Activated naive CD4-positive, alpha-beta T cell treated with anti-CD3 and anti-CD28 coated beads, Interleukin-2, amount 50 U/mL, for 16 hours (primary cell): ENCODE results near the gene DYRK2.

Experiments used
- DNase-seq: peaks from one replicate; pipeline ENCODE4 v3.0.0-alpha.2; 2020

DYRK2 gene

DNA sequence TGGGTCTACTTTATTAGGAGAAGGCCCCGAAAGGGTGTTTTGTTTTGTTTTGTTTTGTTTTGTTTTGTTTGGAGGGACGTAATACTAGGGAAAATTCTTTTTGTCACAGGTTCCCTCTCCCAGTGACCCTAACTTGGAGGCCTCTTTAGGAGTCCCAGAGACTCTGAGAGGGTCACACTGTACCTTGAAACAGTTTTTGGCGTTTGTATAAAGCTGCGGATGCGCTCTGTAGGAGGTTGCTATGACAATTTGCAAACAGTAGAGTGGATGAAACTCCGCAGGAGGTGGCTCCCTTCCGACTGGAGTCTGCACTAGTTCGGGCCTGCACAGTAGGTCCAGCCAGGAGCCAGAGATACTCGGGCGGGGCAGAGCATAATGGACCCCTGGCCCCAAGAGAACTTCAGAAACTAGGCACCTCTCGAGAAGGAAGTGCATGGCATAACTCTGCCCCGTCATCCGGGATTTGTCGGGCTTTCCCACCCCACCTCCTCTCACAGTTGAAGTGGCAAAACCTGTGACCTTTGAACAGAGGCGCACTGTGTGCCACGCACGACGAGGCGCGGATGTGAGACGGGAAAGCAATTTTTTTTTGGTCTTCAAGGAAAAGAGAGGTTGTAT, 1.3 kb upstream of the DYRK2 start:
- peak; percentile 19 for DNase-seq

DNA sequence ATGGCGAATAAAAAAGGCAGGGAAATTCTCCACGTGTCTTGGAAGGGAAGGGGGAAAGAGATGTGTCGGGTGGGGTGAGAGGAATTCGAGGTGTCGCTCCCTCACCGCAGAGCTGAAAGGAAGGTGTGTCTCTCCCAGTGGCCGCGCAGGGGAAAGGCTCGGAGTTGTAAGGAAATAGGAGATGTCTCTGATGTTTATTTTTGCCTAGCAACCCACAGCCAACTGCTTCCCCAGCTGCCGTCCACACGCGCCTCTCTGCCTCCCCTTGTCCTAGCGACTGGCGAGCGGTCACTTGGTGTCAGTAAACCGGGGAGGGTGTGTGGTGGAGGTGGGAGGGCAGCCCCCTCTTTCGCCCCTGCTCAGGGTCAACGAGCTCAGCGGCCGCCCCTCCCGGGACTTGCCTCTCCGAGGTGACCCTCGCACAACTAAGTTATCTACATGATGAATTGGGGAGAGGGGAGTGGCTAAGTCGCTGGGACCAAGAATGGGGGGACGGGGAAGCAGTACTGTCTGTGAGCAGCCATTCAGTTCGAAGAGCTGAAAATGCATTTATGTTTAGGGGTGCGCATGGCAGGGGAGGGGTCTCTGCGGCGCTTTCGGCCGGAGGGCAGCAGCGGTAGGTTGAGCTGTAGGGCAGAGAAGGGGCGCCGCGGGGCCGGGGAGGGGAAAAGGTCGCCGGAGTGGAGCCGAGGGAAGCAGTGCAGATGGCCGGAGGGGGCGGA, 585 bp upstream of the DYRK2 start:
- DNase-seq: peak; percentile 29

DNA sequence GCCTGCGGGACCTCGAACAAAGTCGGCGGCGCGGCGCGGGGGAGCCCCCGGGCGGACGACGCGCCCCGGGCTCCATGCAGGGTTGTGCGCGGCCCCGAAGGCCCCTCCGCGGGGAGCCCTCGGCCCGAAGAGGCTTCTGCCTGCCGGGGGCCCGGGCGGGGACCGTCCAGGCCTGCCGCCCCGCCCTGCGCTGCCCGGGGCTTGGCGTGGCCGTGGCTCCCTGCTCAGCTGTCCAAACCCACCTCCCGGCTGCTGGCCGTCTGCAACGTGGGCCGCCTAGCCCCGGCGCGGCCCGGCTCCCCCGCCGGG, 670 bp downstream of the DYRK2 start:
- no peak for DNase-seq

DNA sequence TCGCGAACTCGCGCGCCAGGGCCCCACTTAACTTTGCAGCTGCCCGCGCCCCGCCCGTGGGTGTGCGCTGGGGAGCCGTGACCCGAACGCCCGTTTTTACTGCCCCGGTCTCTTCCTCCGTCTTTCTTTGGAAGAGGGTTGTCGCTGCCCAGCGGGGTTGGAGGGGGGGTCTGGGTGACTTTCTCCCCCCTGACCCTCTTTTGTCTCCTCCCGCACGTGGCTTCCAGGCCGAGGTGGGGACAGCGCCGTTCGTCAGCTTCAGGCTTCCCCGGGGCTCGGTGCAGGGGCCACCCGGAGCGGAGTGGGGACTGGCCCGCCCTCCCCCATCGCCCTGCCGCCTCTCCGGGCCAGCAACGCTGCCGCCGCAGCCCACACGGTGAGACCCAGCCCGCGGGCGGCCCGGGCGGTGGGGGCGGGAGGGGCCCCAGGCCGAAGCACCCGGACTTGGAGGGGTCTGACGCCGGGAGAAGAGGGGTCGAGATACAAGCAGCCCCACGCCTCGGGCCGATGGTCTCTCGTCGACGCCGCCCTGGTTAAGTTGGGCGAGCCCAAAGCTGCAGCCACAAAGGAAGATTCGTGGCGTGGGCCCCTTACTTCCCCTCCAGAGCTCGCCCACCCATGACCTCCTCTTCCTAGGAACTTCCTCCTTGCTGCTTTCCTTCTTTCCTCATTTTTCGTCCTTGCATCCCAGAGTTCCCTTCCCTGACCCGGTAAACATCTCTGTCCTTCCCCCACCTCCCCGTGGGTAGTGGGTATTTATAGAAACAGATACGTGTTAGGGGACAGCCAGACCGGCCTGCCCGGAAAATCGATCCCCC, 1.2 kb downstream of the DYRK2 start:
- peak; percentile 49 for DNase-seq

DNA sequence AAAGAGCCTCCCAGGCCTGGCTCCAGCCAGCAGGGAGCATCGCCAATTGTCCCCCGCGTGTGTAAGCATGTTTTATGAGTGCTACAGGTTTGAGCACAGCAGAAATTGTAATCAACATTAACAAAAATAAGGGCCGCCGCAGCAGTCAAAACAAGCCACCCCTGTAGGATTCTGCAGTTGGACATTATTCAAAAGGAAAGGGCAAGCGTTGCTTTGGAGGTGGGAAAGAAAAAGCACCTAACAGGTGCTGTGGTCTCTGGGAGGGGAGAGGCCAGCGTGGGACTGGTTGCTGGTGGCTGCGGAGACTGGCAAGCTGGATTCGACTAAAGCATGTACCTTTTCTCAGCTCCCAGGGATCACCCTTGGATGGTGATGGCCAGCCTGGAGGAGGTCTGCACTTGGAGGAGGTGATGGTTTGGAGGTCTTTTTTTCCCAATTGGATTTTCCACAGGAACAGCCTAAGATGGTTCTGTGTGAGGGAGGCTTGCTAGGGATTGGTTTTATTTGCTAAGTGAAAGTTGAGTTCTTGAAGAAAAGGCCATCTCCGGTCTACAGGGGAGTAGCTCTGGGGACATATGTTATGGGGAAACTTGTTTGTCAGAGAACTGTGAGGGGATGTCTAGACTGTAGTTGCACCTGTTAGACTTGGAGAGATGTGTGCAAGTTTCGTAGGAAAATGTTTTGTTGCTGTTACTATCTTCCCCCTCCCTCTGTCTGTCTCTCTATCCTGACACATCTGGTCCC, 2.0 kb downstream of the DYRK2 start:
- peak; percentile 14 for DNase-seq

DNA sequence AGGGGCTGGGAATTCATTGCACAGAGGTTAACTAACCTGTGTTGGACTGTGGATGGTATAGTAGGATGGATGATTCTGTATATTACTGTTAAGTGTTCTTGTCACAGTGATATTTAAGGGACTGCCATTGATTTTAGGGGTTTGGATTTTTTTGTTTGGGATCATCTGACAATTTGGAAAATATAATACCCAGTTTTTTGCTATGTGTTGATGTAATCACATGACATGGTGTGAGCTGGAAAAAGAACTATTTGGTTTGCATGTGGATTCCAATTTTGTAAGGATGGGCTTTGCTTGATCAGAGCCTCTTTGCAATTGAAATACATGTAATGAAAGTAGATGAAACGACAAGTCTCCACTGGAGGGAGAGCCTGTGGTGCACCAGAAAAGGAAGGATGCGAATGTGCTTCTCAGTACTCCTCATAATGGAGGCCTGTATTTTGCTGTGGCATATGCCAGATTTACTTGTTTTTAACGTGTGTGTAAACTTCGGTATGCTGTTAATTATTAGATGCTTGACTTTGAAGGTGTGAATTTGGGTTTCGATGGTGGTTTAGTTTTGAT, 2.7 kb downstream of the DYRK2 start:
- peak; percentile 19 for DNase-seq

DNA sequence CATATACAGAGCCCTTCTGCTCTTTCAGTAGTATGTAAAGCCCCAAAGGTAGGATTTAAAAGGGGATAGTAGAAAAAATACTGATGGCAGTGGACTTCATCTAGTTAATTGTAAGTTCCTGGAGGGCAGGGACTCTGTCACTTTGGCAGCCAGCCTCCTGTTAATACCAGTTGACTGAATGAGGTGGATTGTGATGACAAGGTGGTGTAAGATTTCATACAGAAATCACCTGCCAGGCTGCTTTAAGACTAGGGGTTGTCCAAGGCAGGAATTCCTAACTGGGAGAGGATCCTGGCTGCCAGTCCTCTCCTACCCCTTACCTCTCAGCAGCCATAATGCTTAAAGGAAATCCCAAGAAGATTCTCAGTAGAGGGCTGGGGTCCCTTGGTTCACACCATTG, 7.3 kb downstream of the DYRK2 start:
- DNase-seq: no peak

DNA sequence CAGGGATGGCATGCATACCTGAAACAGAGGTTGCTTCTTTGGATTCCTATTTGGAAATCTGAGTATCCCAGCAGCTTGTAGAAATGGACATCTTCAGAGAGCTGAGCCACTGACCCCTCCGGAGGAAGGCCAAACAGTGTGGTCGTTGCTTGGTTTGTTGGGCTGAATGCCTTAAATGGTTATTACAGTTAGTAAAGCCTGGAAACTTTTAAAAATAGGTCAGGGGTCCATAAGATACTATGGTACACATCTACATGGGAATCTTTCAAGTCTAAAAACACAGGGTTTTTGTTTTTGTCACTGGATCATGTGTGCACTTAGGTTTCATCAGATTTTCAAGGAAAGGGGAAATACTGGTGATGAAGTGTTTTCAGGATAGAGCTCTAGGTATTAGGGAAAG, 7.7 kb downstream of the DYRK2 start:
- DNase-seq: no peak

DNA sequence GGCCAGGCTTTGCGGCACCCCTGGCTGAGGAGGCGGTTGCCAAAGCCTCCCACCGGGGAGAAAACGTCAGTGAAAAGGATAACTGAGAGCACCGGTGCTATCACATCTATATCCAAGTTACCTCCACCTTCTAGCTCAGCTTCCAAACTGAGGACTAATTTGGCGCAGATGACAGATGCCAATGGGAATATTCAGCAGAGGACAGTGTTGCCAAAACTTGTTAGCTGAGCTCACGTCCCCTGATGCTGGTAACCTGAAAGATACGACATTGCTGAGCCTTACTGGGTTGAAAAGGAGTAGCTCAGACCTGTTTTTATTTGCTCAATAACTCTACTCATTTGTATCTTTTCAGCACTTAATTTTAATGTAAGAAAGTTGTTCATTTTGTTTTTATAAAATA, 9.9 kb downstream of the DYRK2 start:
- DNase-seq: no peak

DNA sequence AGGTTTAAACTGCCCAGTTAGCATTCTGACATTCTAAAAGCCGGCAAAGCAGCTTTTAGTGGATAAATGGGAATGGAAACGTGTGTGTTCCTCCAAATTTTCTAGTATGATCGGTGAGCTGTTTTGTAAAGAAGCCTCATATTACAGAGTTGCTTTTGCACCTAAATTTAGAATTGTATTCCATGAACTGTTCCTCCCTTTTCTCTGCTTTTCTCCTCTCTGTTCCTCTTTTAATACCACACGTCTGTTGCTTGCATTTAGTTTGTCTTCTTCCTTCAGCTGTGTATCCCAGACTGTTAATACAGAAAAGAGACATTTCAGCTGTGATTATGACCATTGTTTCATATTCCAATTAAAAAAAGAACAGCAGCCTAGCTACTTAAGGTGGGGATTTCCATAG, 10.7 kb downstream of the DYRK2 start:
- no peak for DNase-seq

DNA sequence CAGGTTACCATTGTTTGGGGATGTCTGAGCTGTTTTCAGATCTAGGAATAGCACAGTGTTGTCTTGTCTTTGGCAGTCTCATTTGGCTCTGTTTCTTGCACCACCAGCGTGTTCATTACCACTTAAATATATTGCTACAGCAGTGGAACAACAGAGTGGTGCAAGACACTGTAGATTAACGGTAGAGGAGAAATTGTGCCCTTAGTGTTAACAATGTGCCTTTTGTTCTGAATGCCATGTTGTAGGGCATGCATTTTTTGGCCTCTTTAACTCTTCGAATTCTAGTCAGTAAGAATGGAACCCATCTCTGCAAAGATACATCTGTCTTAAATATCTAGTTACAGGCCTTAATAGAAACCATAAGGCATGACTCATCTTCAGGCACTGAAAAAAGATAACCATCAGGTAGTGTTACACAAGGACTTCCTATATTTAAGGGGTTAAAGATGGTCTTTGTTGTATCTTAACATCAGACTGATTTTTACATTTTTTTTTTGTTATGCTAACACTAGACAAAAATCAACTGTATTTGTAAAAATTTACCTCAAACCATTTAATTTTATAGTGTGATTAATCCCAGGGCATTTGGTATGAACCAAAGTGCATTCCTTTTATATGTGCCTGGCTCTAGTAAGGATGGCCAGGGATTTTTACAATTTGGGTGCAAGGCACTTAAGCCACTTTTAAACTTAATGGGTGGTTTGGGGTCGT, 12.9 kb downstream of the DYRK2 start:
- no peak for DNase-seq

DNA sequence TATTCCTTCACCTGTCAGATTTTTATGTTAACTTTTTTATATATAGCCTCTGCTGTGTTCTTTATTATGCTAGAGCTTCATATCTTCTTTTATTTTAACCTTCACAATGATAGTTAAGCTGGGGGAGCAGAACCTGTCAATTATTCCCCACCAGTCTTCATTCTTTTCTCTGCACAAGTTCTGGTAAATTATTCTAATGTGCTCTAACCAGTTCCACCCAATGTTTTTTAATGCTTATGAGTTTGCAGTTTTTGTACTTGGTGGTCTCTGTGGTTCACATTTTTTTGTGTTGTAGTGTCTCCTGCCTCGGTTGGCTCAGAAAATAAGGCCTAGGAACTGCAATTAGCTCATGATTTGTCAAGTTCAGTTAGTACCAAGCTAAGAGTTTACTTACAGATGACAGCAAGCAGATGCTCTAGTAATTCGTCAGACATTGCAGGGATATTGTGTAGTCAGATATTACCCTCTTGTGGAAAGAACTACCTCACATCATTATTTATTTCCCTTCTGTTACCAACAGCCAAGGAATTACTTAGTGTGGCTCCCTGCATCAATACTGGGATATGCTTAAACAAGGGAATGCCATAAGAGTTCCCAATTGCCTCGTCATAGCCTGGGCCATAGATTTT, 14.5 kb downstream of the DYRK2 start:
- no peak for DNase-seq

DNA sequence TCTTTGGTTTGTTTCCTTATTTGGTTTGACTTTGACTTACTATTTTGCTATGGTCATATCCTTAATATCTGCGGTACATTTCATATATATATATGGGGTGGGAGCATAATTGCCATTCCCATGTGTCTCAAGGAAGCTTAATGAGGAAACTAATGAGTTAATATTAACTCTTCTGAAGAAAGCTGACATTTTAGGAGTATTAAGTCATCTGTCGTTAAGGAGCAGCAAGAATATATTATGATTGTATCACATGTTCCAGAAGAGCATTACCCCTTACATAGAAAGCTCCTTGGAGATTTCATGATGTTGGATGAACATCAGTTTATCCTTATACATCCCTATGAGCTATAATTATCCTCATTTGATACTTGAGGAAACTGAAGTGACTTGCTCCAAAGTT, 15.6 kb downstream of the DYRK2 start:
- DNase-seq: no peak

DNA sequence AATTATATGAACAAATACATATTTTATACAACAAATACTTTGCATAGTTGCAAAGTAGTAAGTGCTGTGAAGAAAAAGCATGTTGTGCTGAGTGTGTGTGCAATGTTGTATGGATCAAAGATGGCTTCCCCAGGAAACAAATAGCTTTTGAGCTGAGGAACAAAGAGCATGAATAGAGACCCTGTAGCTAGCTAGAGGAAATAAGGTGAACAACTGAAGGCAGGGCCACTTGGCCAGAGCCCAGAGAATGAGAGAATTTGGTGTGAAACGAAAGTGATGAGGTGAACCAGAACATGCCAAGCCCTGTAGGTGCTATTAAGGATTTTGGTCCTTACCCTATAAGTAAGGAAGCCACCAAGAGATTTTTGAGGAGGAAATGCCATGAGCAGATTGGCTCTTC, 17.1 kb downstream of the DYRK2 start:
- DNase-seq: no peak

DNA sequence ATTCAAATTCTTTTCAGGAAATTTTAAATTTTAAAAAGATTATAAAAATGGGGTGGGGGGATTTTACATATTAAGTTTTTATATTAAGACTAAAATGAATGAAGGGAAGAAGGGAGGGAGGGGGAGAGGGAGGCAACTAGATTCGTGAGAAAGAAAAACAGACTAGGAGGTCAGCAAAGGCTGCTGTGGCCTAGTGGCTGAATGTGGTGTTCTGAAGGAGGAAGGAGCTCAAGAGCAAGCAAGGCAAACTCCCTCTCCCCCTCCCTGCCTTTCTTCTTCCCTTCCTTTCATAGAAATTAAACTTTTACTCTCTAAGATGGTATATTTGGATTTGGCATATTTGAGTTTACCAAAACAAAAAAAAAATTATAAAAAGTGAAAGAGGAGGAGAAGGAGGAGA, 18.1 kb downstream of the DYRK2 start:
- no peak for DNase-seq

DNA sequence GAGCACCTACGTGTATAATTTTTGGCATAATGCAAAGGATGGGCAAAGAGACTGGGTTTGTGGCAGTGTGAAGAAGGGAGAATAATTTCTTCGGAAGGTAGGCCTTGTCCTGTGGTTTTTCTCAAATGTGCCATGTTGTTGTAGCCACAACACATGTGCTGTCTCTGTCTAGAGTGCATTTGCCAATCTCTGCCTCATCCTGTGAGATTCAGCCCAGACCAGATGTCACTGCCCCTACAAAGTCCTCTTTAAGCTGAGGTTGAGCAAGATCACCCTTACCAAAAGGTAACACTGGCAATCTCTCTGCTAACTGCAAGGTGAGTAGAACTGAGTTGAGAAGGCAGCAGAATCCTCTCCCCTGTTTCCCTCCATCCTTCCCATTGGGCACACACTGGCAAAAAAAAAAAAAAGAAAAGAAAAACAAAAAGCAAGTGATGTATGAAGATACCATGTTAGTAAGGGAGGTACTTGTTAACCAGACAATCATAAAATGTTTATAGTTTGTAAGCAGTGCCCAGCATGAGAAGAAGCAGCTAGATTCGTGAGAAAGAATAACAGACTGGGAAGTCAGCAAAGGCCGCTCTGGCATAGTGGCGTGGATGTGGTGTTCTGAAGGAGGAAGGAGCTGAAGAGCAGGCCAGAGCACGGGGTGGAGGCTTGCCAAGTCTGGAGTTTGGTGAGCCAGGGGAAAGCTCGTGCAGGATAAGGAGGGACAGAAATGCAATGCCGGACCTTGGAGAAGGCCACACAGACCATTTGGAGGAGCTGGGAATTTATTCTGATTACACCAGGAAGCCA, 18.9 kb downstream of the DYRK2 start:
- DNase-seq: no peak

DNA sequence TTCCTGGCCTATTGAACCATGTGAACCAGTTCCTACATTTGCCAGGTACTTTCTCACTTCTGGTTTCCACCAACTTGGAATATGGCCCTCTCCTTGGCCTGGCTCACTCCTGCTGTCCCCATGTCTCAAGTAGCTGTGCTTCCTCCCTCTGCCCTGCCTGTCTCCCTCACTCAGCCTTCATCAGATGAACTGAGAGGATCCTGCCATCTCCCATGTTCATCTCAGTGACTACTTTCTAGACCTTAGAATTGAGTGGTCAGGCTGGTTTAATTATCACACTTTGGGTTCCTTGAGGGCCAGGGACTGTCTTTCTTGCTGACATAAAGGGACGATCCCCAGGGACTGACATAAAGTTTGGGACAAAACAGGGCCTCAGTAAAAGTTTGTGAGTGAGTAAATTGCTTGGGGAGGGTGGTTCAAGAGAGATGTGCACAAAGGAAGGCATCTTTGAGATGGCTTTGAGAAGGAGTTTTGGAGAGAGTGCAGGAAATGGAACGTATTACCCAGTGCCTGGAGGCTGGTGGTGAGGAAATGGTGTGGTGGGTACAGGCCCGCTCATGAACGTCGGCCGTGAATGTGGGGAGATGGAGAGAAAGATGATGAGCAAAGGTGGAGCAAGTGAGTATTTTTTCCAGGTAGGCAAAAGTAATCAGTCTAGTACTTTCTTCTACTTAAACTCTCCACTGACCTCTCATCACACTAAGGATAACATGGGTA, 20.8 kb downstream of the DYRK2 start:
- no peak for DNase-seq

DNA sequence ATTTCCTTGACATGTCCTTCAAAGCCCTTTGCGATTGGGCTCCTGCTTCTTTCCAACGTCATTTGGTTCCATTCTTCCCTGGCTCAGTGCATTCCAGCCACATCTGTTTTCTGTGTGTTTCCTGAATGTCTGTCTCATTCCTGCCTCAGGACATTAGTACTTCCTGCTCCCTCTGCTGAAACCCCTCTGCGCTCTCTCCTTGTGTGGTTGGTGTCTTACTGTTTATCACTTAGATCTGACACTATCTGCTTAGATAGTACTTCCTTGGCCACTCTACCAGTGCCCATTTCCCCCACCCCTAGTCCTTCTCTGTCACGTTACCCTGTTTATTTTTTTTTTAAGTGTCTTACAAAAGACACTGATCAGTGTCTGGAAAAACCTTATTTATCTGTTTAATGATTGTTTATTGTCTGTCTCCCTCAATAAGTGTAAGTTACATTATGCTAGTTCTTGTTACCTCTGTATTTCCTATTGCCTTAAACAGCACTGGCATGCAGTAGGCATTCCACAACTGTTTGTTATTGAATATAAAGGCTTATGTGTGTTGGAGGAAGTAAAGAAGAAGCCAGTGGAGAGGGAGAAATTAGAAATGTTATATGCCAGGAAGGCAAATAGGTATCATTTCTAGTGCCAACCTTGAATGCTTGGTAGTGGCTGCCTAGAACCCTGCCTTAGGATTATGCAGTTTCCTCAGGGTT, 21.5 kb downstream of the DYRK2 start:
- no peak for DNase-seq

DNA sequence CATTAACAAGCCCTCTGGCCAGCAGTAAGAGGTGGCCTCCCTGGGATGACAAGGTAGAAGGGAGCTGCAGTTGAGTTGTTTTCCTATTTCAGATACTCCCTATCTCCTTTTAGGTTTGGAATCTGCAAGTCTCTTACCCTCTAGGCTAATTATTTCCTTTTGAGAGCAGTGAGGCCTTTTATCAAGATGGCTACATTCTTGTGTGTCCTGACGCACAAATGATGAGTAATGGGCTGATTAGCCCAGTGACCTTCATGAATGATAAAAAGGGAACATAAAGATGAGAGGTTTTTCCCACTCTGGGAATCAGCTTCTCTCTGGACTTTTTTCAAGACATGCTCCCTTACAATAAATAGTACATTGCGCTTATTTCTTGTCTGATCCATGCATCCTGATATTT, 22.9 kb downstream of the DYRK2 start:
- no peak for DNase-seq

DNA sequence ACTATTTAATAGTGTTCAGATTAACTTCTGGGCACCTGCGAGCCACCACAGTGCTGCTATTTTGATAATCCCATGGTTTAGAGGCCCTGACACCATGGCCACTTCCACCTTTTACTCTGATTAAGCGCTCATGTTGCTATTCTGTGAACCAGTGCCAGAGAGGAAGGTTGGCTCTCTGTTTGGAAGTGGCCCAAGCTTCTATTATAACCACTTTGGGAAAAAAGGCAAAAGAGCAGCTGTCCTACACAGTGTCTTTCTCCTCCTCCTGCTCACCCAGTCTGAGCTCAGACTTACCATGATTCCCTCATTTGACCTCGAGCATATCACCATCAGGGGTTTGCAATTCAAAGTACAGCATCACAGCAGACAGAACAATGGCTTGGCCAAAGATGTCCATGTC, 23.3 kb downstream of the DYRK2 start:
- no peak for DNase-seq
